ENCODE measurements around the gene EIF2AK3. TPM values are rescaled to one million over a fixed set of nuclear protein-coding genes. Genes with fewer than 3 reads are reported as not detected.

Gene EIF2AK3
- total and polyA plus RNA-seq, 2 of the 13 experiments (the other 11 are each of a cell fraction or from before 2014, with no cell fraction given): 10.3 to 30.6 TPM

GRCh38 chr2:88627856-88628570 lies 749 bp upstream of the EIF2AK3 start (continued):
- TF ChIP-seq ZBTB40 (IDR thresholded peaks at IDR 0.05) (no peak), ZBTB40 (CRISPR knock-in tag; IDR thresholded peaks at IDR 0.05) (peak; percentile 72), NR2C2 (CRISPR knock-in tag; IDR thresholded peaks at IDR 0.05; ENCODE audit: borderline replicate concordance) (no peak; the same call in 1 of the 2 replicates), TBP (CRISPR knock-in tag; IDR thresholded peaks at IDR 0.05) (no peak), ZNF788 (CRISPR knock-in tag; IDR thresholded peaks at IDR 0.05; ENCODE audit: borderline replicate concordance) (peak; percentile 68; the same call in 1 of the 2 replicates), SKIL (CRISPR knock-in tag; IDR thresholded peaks at IDR 0.05; ENCODE audit: borderline replicate concordance) (no peak), ARID3A (IDR thresholded peaks at IDR 0.05; ENCODE audit: low read depth, low read length) (no peak), NFKBIZ (CRISPR knock-in tag; IDR thresholded peaks at IDR 0.05) (no peak), SNAPC5 (CRISPR knock-in tag; IDR thresholded peaks at IDR 0.05; ENCODE audit: borderline replicate concordance) (no peak), THYN1 (CRISPR knock-in tag; IDR thresholded peaks at IDR 0.05; ENCODE audit: borderline replicate concordance, low read depth) (no peak), GLMP (CRISPR knock-in tag; IDR thresholded peaks at IDR 0.05; ENCODE audit: borderline replicate concordance) (no peak)
